ENCODE data around the gene RBM39. TPM values are rescaled to one million over a fixed set of nuclear protein-coding genes. Genes with fewer than 3 reads are reported as not detected.

Gene RBM39
- total and polyA plus RNA-seq, 2 of the 13 experiments (the other 11 are each of a cell fraction or from before 2014, with no cell fraction given): 788 to 920 TPM

- TF ChIP-seq, protein P1, sequence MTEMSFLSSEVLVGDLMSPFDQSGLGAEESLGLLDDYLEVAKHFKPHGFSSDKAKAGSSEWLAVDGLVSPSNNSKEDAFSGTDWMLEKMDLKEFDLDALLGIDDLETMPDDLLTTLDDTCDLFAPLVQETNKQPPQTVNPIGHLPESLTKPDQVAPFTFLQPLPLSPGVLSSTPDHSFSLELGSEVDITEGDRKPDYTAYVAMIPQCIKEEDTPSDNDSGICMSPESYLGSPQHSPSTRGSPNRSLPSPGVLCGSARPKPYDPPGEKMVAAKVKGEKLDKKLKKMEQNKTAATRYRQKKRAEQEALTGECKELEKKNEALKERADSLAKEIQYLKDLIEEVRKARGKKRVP (CRISPR knock-in tag; IDR thresholded peaks at IDR 0.05): peak in 1 of 2 experiments; percentile 6; a peak in 1 of 4 replicates
- TF ChIP-seq KLF9 (CRISPR knock-in tag; IDR thresholded peaks at IDR 0.05; ENCODE audit: low read depth) (0 out of 2 replicates have a peak, but pooled peaks have one; percentile 25), THAP9 (CRISPR knock-in tag; IDR thresholded peaks at IDR 0.05; ENCODE audit: borderline replicate concordance) (no peak), NAIF1 (CRISPR knock-in tag; IDR thresholded peaks at IDR 0.05; ENCODE audit: borderline replicate concordance) (no peak), RAD21 (CRISPR knock-in tag; IDR thresholded peaks at IDR 0.05) (peak; percentile 30; the same call in 1 of the 2 replicates), CREM (IDR thresholded peaks at IDR 0.05) (0 out of 2 replicates have a peak, but pooled peaks have one; percentile 12), CREM (CRISPR knock-in tag; IDR thresholded peaks at IDR 0.05) (no peak)
- TF ChIP-seq, protein P2, sequence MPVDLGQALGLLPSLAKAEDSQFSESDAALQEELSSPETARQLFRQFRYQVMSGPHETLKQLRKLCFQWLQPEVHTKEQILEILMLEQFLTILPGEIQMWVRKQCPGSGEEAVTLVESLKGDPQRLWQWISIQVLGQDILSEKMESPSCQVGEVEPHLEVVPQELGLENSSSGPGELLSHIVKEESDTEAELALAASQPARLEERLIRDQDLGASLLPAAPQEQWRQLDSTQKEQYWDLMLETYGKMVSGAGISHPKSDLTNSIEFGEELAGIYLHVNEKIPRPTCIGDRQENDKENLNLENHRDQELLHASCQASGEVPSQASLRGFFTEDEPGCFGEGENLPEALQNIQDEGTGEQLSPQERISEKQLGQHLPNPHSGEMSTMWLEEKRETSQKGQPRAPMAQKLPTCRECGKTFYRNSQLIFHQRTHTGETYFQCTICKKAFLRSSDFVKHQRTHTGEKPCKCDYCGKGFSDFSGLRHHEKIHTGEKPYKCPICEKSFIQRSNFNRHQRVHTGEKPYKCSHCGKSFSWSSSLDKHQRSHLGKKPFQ (CRISPR knock-in tag; IDR thresholded peaks at IDR 0.05; ENCODE audit: insufficient replicate concordance): peak; percentile 55
Measured at GRCh38 chr20:35734374-35734773, 7.7 kb downstream of the RBM39 start (continued).
